NOMO-1 treated with dmso at 0.1 percent for 144 hours (cell line): ENCODE results near the gene BRCC3.

Experiments
- DNase-seq: peaks from one replicate; lab custom pipeline; 2025; ENCODE audit not compliant: unreplicated experiment; lab: John Stamatoyannopoulos, UW

Gene BRCC3

DNA sequence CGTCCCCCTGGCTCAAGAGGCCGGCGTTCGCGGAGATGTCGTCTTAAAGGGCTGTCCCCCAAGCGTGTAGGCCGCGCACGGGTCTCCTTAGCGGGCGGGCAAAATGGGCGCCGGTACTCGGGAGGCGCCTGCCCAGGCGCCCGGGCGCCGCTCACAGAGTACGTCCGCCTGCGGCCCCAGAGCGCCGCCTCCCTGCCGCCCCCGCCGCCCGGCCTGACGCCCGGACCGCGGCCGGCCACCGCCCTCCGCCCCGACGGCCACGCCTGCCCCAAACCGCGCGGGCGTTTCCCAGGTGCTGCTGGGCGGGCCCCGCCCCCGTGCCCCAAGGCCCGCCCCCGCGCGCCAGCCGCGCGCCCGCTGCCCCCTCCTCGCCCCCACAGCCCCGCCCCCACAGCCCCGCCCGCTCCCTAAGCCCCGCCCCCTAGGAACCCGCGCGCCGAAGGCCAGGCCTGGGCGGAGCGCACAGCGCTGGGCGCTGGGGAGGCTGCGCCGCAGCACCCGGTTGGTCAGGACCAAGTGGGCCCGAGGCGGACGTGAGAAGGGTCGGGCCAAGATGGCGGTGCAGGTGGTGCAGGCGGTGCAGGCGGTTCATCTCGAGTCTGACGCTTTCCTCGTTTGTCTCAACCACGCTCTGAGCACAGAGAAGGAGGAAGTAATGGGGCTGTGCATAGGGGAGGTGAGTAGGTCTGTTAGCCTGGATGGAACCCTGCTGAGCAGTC is at the start of gene BRCC3, which contains the start of the genes CMC4 and MTCP1:
Gene BRCC3 (plus strand): TSS at position 534 of the 719 bp plus-strand sequence. CDS start 20 bp downstream, at position 554.
Gene CMC4 (minus strand): TSS at position 162 of the 719 bp plus-strand sequence. CDS start 7,113 bp downstream, outside the sequence.
Gene MTCP1 (minus strand): TSS at position 162 of the 719 bp plus-strand sequence. CDS start 5,126 bp downstream, outside the sequence.
- DNase-seq: peak; percentile 52

DNA sequence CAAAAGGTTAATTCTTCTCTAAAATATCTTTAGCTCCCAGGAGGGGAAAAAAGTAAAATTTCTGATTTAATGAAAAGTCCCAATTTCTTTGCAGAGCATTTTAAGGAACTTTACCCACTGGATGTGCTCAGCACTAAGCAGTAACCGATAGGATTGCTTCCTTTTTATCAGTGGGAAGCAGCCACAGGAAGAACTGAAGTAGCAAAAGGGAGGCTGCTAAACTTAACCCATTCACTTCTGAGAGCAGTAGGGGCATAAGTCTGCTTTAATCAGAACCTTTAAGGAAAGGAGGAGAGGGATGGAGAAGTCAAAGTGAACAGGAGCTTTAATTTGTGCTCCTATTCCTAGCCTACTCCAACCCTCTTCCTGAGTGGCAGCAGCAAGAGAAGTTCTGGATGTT is 48.7 kb upstream of the BRCC3 start, which contains the start of gene F8:
Gene F8 (minus strand): TSS at position 139 of the 400 bp plus-strand sequence. CDS start 171 bp downstream, outside the sequence.
- DNase-seq: no peak

DNA sequence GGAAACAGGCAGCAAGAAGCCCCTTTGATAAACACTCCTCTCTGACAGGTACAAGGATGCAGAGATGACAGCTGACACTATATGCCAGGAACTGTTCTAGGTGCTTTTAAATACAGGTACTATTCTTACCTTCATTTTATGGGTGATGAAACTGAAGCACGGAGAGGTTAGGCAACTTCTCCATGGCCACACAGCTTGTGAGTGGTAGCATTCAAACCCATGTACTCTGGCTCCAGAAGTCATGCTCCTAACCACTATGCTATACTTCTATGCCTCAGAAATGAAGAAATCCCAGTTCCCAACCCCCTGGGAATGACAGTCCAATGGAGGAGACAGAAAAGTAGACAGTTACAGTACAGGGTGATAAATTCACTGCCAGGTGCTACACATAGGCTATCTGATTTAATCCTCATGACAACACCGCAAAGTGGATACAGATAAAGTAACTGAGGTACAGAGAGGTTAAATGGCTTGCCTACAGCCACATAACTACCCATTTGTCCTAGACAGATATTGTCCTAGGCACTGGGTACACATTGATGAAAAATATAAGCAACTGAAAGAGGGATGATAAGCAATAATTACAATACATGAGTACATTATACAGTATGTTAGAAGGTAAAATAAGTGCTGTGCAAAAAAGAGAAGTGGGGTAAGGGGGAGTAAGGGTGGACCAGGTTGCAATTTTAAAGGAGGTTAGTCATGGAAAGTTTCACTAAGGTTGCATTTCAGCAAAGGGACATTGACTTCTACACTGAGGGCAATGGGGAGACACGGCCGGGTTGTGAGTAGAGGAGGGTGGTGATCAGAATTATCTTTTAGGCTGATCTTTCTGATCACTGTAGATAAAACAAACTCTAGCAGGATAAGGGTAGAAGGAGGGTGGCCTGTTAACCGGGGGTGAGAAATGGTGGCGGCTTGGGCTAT is 47.1 kb upstream of the BRCC3 start:
- DNase-seq: no peak

DNA sequence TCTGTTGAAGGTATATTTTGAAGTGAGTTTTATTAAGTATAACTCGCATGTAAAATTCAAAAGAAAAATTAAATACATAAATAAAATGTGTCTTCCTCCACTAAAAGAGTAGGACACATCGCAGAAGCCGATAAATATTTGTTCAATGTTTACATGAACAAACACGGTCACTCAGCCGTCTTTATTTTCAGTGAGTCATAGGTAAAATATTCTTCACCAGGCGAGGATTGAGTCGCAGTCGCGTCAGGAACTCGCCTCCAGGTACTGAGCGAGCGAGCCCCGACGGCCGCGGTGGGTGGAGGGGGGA is 44.9 kb upstream of the BRCC3 start:
- DNase-seq: no peak

DNA sequence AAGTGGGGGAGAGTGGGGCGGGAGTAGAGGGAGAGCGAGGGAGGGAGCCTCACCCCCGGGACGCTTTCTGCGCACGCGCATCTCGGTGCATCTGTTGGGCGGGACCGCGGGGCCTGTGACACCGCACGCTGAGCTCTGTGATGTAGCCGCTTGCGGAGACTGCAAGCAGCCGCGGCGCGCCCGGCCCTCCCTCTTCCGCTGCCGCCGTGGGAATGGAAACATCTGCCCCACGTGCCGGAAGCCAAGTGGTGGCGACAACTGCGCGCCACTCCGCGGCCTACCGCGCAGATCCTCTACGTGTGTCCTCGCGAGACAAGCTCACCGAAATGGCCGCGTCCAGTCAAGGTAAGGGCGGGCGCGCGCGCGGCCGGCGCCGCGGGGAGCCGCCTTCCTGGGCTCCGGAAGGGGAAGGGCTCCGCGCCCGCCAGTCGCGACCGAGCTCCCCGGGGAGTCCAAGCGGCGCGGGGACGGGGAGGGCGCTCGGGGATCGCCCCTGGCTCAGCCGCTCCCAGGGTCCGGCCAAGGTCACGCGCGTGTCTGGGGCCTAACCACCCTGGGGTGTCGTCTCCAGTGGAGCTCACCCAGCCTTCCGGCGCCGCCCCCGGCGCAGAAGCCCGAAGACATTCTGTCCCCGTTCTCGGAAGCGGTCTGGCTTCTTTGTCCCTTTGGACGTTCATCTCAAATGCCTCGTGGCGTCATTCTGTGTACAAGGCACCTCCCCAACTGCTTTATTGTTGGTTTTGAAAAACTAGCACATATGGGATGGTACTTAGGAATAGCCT is 44.4 kb upstream of the BRCC3 start, which contains the start of gene FUNDC2:
Gene FUNDC2 (plus strand): TSS at position 118 of the 782 bp plus-strand sequence. CDS start 95 bp downstream, at position 213.
- peak; percentile 78 for DNase-seq

DNA sequence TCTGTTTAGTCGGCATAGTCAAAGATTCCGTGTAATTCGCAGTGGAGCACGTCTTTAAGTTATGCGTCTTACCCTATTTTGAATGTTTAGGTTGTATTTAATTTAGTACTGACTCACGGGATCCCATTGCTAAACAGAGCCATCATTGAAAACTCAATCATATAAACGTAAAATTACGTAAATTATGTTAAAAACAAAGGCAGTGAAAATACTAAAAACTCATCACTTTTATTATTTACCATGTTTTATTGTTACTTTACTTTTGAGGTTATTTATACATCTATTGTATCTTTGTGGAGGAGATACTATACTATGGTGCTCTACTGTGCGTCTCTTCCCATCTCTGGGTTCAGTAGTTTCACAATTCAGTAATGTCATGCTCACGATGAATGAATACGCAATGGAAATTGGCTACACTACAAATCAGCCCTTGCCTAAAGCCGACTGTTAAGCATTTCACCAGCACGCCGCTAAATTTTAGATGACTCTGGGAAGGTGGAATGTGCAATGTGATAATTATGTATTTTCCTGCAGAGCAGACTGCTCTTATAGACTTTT is 43.7 kb upstream of the BRCC3 start:
- DNase-seq: no peak

DNA sequence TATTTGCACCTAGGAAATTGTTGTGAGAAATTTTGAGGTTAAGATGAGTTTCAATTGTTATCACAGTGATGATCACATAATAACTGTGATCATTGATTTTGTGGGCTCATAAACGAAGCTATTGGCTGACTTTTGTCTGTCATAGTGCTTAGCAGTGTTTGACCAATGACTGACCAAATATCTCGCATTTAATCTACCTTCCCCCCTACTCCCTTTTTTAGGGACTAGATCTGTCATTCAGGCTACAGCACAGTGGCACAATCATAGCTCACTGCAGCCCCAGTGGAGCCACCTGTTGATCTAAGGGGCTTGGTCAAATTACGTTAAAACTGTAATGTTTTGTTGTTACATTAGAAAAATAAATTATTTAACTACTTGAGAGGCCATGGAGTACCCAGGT is 43.2 kb upstream of the BRCC3 start:
- no peak for DNase-seq

DNA sequence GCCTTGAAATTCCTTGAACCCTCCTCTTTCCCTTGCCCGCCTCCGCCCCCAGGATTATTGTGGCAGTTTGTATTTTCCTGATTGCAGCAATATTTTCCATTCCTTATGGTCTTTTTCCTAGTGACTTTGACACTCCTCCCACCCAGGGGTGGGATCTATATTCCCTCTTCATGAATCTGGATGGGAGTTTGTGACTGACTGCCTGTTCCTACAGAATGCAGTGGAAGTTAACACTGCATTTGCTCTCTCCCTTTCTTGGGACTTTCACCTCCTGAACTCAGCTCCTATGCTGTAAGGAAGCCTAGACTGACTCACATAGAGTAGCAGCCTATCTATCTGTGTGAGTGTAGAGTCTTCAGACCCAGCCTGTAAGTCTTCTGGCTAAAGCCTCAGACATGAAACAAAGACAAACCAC is 42.4 kb upstream of the BRCC3 start:
- no peak for DNase-seq

DNA sequence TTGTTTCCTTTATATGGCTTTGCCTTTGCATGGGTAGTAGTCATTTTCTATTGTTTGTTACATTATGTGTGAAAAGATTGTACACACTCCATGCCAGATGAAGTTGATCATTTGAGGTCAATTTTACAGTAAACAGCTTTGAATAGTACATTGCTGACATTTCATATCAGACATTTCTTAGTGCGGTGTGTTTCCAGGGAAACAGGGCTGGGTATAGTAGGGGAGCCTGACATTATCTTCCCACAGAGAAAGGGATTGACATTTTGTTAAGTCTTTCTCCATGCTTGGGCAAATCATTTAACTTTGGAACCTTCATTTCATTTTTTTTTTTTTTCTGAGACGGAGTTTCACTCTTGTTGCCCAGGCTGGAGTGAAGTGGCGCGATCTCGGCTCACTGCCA is 39.7 kb upstream of the BRCC3 start:
- DNase-seq: no peak

DNA sequence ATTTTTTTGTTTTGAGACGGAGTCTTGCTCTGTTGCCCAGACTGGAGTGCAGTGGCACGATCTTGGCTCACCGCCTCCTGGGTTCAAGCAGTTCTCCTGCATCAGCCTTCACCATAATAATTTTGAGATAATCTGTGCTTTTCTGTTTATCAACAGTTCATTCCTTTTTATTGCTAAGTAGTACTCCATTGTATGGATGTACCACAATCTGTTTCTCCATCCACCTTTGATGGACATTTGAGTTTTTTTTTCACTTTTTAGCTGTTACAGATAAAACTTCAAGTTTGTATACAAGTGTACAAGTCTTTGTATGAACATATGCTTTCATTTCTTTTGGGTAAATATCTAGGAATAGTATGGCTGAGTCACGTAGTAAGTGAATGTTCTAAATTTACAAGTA is 35.6 kb upstream of the BRCC3 start:
- no peak for DNase-seq

DNA sequence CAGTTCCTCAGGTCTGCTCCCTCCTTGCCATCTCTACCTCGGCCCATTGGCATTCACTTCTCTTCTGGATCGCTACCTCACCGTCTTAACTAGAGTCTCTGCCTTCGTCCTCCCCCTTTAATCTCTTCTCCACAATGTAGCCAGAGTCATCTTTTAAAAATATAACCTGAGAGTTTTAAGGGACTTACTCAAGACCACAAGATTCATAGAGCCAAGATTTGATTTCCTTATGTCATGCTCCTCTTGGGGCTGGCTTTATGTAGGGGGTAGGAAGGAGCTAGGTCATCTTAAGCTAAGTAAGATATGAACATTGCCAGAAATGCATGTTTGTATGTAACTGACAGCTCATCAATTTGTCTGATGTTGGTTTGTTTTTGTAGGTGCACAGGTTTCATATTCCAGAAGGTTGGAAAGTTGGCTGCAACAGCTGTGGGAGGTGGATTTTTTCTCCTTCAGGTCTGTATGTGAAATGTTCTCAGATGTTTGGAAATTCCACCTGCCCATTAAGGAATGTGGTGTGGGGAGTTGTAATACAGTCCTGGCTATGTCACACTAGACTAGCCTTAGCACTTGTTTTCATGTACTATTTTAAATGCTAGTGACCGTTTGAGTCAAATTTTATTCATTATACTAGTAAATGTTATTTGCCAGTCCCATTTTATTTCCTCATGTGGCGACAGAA is 25.0 kb upstream of the BRCC3 start:
- DNase-seq: no peak

DNA sequence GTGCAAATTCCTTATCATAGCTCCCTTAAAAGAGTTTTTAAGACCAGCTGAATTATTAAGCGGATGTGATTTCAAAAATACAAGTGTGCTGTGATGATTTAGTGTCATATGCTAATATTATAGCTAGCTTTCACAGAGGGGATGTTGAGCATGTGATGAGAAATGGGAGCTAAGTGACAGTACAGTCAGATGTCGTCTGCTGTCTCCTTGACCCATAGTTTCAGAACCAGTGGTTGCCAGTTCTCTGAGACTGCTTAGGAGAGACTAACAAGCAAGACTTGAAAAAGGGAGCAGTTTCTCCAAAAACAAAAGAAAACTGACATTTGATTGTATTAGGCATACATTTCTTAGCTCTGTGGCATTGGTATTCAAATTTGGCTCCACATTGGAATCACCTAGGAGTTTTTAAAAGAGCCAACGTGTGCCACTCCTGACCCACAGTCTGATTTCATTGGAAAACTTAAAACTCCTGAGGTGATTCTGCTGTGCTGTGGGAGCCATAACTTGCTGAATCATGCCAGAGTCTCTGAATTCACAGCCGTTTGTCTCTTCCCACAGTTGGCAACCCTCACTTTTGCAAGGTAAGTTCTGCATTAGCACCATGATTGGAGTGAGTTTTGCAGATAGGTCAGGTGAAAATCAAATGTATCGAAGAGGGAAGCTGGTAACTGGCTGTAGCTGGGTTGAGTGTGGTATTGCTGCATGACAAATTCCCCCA is 24.3 kb upstream of the BRCC3 start:
- DNase-seq: no peak

DNA sequence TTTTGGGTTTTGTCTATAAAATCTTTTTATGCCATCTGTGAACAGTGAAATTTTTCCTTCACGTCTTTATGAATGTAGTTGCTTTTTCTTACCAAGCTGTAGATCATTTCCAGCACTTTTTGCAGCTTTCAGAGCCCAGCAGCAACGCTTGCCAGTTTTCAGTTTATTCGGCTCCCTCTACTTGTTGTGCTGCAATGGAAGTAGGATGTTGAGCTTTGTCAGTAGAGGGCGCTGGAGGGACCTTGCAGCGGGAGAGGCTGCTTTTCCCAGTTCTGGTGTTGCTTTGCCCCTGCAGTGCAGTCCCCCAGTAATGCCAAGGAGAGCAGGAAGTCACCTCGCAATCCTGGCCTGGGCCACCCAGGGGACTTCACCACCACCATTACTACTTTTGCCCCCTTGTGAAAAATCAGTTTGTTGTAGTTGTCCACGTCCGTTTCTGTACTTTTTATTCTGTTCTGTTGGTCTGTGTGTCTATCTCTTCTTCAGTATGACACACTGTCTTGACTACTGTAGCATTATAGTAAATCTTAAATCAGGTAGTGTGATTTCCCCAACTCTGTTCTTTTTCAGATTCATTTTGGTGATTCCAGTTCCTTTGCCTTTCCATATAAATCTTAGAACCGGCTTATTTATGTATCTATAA is 22.2 kb upstream of the BRCC3 start:
- no peak for DNase-seq

DNA sequence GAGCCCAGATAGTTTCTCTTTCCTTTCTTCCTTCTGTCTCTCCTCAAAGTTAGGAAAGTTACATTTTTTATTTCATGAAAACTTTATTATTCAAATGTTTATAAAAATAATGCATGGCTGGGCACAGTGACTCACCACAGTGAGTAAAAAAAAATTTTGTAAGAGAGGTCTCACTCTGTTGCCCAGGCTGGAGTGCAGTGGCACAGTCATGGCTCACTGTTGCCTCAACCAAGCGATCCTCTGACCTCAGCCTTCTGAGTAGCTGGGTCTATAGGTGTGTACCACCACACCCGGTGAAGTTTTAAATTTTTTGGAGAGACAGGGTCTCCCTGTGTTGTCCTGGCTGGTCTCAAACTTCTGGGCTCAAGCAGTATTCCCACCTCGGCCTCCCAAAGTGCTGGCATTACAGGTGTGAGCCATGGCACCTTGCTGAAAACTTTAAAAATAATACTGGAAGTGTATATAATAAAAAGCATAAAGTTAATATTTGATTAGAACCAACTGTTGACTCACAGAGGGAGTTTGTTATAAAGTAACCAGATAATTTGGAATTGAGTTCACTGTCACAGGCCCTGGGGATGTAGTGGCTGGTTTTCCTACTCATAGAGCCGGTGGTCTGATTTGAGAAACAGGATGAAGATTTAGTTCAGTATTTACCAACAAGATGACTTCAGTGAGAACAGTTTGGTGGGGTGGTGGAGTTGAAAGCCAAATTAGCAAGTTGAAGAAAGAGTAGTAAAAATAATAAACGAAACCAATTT is 18.4 kb upstream of the BRCC3 start:
- DNase-seq: no peak

DNA sequence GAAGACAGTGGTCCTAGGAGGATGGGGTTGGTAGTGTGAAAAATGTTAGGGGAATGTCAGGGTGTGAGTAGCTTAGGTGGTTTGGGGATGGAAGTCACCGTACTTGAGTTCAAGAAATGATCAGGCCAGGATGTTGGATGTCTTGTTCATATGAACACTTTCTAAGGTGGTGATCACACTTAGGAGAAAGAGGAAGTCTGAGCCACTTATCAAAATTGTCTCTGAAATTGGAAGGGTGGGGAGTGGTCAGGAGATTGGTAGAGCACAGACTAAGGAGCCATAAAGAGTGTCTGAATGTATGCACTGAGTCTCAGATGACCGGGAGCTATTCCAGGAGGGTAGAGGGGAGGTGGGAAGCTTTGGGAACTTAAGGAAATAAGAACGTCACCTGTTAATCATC is 17.7 kb upstream of the BRCC3 start:
- no peak for DNase-seq

DNA sequence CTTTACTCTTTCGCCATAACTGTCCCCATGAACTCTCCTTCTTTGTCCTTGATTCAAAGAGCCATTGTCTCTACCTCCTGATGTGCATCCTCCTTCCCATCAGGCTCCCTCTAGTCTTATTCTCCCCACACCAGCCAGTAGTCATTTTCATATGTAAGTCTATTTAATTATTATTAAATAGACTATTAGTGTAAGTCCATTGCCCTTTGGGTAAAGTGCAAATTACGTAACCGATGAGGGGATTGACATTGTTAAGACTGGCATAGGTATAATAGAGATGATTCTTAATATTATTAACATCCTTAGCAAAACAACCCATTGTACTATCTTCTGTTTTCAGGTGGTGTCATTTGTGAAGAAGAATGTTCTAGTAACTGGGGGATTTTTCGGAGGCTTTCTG is 17.1 kb upstream of the BRCC3 start:
- no peak for DNase-seq

DNA sequence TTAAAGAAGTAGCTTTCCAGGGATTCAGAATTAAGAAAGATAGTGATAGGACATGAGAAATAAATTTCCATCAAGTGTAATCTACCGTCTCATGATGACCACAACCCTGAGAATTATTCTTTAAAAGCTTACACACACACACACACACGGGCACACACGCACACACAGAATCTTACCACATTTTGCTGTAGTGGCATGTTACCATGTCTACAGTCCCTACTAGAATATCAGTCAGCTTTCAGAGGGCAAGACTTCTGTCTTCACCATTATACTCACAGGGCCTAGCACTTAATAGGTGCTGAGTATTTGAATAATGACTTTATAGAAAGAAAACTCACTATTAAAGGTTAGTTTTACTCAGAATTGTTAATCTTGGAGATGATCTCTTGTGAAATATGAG is 15.8 kb upstream of the BRCC3 start:
- no peak for DNase-seq

DNA sequence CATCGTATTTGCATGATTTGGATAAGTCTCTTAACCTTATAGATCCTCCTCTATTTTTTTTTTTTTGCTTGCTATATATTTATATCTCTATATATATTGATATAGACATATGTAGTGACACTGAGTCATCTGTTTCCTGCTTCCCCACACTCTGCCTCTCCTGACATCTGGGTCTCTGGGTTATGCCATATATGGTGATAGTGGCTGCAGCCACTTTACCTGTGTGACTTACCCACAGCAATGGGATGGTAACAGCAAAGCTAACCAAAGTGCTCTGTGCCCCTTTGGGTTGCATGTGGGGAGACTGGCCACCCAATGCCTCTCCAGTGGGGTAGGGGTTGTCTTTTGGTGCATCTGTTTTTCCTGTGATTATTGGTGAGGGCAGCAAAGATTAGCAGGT is 14.8 kb upstream of the BRCC3 start:
- DNase-seq: no peak
